K562 (cell line): ENCODE measurements around the gene DPEP2. TPM values are rescaled to one million over a fixed set of nuclear protein-coding genes. Genes with fewer than 3 reads are reported as not detected.
A peak's percentile ranks its signal among the peaks of the same experiment; 100 is the strongest.

Experiments used
- BRF1 ChIP-seq: IDR thresholded peaks from 3 replicates; pipeline ENCODE4 v1.6.1; 2011; ENCODE audit warnings: borderline replicate concordance, mild to moderate bottlenecking; ENCODE audit not compliant: insufficient read length; ENCODE audit errors: extremely low read depth
- E2F3 ChIP-seq: fragments of 250-450 bp; sonication (Bioruptor Pico); IDR thresholded peaks from 2 replicates; pipeline ENCODE4 v1.4.0; 2020; ENCODE audit warnings: mild to moderate bottlenecking
- KAT2B ChIP-seq: IDR thresholded peaks from one replicate; pipeline ENCODE4 v1.6.1; 2012; ENCODE audit warnings: low read depth, mild to moderate bottlenecking, control low read depth, inconsistent platforms, low read length, moderate library complexity
- KAT8 ChIP-seq: fragments of 450-650 bp; IDR thresholded peaks from 2 replicates; pipeline ENCODE4 v1.6.1; 2016; ENCODE audit warnings: low read depth, mild to moderate bottlenecking
- MTA1 ChIP-seq: fragments of 450-650 bp; IDR thresholded peaks from 2 replicates; pipeline ENCODE4 v1.6.1; 2017; ENCODE audit warnings: borderline replicate concordance
- MTA3 ChIP-seq: fragments of 450-650 bp; formaldehyde crosslinking; IDR thresholded peaks from 2 replicates; pipeline ENCODE4 v1.6.1; 2017; ENCODE audit warnings: mild to moderate bottlenecking, borderline replicate concordance
- POLR3A ChIP-seq: IDR thresholded peaks from 2 replicates; pipeline ENCODE4 v1.6.1; 2011; ENCODE audit warnings: borderline replicate concordance, mild to moderate bottlenecking, moderate library complexity; ENCODE audit not compliant: insufficient read length, insufficient read depth; ENCODE audit errors: extremely low read depth
- SAFB2 ChIP-seq: fragments of 200-400 bp; formaldehyde crosslinking; IDR thresholded peaks from 2 replicates; pipeline ENCODE4 v1.6.1; 2018; ENCODE audit warnings: borderline replicate concordance, low read length, low read depth, moderate library complexity; ENCODE audit not compliant: severe bottlenecking
- SREBF1 ChIP-seq: fragments of 150-350 bp; IDR thresholded peaks from 2 replicates; pipeline ENCODE4 v1.6.1; 2014; ENCODE audit warnings: antibody characterized with exemption, low read depth, low read length, borderline replicate concordance
- ZNF121 ChIP-seq: sonication (generic); formaldehyde crosslinking; conservative IDR thresholded peaks from 2 replicates; pipeline ENCODE4 v1.8.0; 2022; ENCODE audit warnings: missing genetic modification reagents
- polyA plus RNA-seq, 8 experiments: library from polyadenylated mRNA; depleted of rRNA in 4 of 8; stranded (reverse) in 5 of 8; unstranded in 3 of 8; fragments of >200 nt; fragmentation: Nextera tagmentation in 2 of 8; fragmentation: Illumina TruSeq in 1 of 8; extraction: Ambion mirVana in 2 of 8; extraction: Trizol in 1 of 8; gene quantifications; 2 replicates each; pipeline versions ENCODE4 v1.2.1 to v1.2.3, GENCODE V29; 2011 to 2014; ENCODE audit warnings: inconsistent platforms in 1 of 8, missing spikeins in 1 of 8
- total RNA-seq, 7 experiments: library from RNA; depleted of rRNA in 6 of 7; stranded (reverse); fragments of >200 nt in 6 of 7; fragmentation: Illumina TruSeq in 2 of 7; extraction: Trizol in 2 of 7; gene quantifications; 2 replicates each; pipeline versions ENCODE4 v1.2.1 to v1.2.3, GENCODE V29; 2011 to 2021; ENCODE audit warnings: low replicate concordance in 1 of 7
- TF ChIP-seq, protein P1 (sequence below): fragments of 200-800 bp; sonication (Bioruptor generic); IDR thresholded peaks from 2 replicates; pipeline ENCODE4 v1.6.1; 2016; ENCODE audit warnings: missing genetic modification characterization, missing compliant biosample characterization
- TF ChIP-seq, protein P2 (sequence below): fragments of 150-350 bp; IDR thresholded peaks from 2 replicates; pipeline ENCODE4 v1.6.1; 2014; ENCODE audit warnings: low read depth, mild to moderate bottlenecking, low read length, borderline replicate concordance

Gene DPEP2
- total and polyA plus RNA-seq, 9 of the 15 experiments (the other 6 are each of a cell fraction or from before 2014, with no cell fraction given) = 0.14 to 1.2 (median 0.38) TPM

DNA sequence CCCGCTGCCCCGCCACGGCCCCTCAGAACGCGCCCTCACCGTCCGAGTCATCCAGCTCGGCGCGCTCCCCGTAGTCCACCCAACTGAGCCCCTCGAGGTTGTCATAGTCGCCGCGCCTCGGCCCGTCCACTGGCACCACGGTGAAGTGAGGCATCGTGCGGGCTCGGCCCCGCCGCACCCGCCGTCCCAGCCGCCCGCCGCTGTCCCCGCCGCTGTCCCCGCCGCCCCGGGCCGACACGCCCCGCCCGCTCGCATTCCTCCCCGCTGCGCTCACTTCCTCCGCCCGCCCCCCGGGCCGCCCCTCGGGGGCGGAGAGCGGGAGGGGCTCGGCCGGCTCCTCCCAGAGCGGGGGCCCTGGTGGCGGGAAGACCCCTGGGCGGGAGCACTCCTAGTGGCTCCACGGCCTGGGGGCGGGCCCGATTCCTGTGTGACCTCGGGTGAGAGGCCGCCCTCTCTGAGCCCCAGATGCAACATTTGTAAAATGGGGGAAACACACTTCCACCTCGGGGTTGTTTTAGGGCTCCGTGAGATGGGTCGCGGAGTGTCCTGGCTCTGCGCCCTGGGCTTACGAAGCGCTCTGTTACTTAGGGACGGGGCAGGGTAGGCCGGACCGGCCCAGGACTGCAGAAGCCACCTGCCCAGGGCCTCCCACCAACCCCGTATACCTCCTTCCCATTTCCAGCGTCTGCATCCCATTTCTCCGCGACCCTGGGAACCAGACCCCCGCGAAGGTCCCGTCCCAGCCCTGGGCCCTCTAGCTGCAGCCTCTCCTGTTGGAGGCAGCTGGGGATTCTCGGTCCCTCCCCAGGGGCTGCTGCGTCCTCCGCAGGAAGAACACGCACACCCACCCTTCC is 30.7 kb downstream of the DPEP2 start, which contains the start of gene SLC12A4 (continued):
- TF ChIP-seq SAFB2 = no peak
- 0 out of 2 replicates have a peak, but pooled peaks have one; percentile 5 for TF ChIP-seq ZNF121
- TF ChIP-seq SREBF1 = no peak
- TF ChIP-seq, protein P1, sequence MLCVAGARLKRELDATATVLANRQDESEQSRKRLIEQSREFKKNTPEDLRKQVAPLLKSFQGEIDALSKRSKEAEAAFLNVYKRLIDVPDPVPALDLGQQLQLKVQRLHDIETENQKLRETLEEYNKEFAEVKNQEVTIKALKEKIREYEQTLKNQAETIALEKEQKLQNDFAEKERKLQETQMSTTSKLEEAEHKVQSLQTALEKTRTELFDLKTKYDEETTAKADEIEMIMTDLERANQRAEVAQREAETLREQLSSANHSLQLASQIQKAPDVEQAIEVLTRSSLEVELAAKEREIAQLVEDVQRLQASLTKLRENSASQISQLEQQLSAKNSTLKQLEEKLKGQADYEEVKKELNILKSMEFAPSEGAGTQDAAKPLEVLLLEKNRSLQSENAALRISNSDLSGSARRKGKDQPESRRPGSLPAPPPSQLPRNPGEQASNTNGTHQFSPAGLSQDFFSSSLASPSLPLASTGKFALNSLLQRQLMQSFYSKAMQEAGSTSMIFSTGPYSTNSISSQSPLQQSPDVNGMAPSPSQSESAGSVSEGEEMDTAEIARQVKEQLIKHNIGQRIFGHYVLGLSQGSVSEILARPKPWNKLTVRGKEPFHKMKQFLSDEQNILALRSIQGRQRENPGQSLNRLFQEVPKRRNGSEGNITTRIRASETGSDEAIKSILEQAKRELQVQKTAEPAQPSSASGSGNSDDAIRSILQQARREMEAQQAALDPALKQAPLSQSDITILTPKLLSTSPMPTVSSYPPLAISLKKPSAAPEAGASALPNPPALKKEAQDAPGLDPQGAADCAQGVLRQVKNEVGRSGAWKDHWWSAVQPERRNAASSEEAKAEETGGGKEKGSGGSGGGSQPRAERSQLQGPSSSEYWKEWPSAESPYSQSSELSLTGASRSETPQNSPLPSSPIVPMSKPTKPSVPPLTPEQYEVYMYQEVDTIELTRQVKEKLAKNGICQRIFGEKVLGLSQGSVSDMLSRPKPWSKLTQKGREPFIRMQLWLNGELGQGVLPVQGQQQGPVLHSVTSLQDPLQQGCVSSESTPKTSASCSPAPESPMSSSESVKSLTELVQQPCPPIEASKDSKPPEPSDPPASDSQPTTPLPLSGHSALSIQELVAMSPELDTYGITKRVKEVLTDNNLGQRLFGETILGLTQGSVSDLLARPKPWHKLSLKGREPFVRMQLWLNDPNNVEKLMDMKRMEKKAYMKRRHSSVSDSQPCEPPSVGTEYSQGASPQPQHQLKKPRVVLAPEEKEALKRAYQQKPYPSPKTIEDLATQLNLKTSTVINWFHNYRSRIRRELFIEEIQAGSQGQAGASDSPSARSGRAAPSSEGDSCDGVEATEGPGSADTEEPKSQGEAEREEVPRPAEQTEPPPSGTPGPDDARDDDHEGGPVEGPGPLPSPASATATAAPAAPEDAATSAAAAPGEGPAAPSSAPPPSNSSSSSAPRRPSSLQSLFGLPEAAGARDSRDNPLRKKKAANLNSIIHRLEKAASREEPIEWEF = no peak
- TF ChIP-seq MTA3 = peak; percentile 66; the same call in 1 of the 2 replicates
- no peak for TF ChIP-seq KAT2B
- TF ChIP-seq POLR3A = no peak
- TF ChIP-seq BRF1 = no peak
- TF ChIP-seq, protein P2, sequence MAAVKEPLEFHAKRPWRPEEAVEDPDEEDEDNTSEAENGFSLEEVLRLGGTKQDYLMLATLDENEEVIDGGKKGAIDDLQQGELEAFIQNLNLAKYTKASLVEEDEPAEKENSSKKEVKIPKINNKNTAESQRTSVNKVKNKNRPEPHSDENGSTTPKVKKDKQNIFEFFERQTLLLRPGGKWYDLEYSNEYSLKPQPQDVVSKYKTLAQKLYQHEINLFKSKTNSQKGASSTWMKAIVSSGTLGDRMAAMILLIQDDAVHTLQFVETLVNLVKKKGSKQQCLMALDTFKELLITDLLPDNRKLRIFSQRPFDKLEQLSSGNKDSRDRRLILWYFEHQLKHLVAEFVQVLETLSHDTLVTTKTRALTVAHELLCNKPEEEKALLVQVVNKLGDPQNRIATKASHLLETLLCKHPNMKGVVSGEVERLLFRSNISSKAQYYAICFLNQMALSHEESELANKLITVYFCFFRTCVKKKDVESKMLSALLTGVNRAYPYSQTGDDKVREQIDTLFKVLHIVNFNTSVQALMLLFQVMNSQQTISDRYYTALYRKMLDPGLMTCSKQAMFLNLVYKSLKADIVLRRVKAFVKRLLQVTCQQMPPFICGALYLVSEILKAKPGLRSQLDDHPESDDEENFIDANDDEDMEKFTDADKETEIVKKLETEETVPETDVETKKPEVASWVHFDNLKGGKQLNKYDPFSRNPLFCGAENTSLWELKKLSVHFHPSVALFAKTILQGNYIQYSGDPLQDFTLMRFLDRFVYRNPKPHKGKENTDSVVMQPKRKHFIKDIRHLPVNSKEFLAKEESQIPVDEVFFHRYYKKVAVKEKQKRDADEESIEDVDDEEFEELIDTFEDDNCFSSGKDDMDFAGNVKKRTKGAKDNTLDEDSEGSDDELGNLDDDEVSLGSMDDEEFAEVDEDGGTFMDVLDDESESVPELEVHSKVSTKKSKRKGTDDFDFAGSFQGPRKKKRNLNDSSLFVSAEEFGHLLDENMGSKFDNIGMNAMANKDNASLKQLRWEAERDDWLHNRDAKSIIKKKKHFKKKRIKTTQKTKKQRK = no peak
- peak; percentile 86 for TF ChIP-seq E2F3
- TF ChIP-seq KAT8 = no peak
- no peak; the same call in none of the 2 replicates for TF ChIP-seq MTA1
